OCI-M2 (cell line): Measurements from ENCODE around the gene MARCHF7.

Experiments used
- DNase-seq: peaks from one replicate; lab custom pipeline; 2025; ENCODE audit not compliant: unreplicated experiment; lab: John Stamatoyannopoulos, UW

MARCHF7 gene

DNA sequence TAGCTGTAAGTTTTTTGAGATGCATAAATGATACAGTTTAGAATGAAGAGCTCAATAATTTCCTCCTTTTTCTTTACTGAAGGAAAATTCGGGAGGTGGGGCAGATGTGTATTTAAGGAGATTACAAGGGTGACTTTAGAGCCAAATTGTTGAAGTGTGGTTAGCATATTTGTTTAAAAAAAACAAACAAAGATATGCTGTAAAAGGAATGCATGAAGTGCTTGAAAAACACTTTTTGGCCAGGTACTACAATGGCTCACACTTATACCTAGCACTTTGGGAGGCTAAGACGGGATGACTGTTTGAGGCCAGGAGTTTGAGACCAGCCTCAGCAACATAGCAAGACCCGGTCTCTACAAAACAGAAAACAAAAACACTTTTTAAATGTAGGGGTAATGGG lies 47.3 kb downstream of the MARCHF7 start:
- DNase-seq, result no peak

DNA sequence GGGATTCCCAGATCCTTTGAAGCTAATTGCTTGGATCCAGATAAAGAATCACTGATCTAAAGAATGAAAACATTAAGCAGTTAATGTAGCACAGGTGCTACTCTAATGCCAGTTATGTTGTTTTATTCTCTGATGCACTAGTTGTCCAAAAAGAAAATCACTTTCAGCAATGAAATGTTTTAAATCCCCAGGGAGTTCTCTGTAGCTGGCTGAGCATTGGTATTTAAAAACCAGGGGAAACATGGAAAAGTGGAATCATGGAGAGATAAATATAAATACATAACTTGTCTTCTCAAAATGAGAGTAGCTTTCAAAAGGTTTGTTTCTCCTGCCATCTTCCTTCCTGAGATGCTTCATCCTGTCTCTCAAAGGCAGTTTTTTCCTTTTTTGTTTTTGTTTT lies 48.0 kb downstream of the MARCHF7 start:
- DNase-seq, result no peak

DNA sequence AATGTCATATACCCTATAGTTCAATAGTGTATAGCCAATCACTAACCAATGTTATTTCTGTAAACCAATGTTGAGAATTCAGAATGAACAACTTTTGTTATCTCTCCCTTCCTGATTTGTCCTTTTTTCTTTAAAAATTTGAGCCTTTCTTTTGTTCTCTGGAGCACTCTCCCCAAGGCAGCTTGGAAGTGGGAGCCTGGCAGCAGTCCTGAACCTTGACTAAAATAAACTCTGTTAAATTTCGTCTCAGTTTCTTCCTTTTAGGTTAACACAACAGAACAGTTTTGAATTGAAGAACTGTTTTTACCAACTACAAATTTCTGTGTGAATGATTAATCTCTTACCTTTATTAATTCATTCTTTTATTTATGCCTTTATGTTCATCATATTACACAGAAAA lies 49.8 kb downstream of the MARCHF7 start:
- DNase-seq, result no peak
